ENCODE data around the gene TEX261.

TEX261 gene

DNA sequence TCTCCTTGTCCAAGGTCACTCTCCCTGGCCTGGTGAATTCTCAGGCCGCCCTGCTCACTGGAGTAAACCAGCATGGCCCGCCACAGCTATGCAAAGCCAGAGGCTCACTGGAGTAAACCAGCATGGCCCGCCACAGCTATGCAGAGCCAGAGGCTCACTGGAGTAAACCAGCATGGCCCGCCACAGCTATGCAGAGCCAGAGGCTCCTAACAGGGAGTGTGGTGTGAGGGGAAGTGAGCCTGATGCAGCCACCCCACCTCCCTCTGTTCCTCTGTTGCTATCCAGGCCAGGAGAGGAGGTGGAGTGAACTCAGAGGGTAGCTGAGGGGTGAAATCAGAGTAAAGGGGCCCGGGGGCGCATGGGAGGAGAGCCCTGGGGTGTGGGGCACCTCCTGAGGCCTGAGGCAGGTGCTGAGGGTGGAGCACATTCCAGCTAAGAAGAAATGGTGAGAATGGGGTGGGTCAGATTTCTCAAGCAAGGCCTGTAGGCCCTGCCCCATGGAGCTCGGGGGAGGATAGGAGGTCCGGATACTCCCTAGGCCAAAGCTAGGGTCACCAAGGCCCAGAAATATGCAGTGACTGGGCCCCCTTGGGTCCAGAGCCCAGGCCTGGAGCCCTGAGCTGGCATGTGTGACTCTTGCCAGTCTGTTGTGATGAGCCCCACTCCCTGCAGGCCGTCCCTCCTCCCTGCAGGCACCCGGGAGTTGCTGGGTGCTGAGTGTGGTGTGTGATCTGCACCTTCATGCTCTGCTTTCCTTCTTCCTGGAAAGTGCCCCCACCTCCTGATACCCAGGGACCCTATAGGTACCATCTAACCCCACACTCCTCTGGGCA, 57.5 kb downstream of the TEX261 start:
- no peak for DNase-seq (ENCODE audit: low read depth in 2 of 2)

DNA sequence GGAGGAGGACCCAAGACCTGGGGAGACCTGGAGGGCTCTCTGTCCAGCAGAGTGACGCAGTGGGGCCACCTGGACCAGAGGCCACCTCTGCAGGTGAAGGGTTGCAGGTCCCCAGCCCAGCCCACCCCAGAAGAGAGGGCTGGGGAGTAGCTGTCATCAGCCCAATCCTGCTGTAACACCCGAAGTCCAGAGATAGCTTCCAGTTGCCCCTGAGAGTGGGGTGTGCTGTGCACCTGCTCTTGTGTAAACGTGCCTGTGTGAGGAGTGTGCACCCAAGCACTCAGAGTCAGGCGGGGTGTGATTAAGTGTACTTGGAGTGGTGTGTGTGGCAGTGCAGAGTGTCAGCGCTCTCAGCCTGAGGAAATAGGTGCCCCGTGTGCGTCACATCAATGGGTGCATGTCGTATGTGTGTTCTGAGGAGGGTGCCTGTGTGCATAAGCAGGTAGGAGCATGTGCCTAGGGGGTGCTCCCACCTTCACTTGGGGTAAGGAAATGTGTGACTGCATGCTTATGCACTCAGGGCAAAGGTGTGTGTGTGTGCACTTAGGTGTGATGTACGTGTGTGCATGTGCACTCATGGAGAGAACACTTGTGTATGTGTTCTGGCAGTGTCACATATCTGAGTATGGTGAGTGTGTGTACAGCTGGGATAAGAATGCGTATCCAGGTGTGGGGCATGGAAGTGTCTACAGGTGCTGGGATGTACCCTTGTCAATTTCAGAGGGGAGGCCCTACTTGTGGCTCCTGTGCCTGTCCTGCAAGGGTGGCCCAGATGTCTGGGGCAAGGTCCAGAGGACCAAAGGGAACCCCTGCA, 58.3 kb downstream of the TEX261 start:
- DNase-seq (ENCODE audit: low read depth in 2 of 2), result no peak
